ENCODE measurements around the gene NBDY.
"Not testable (repeated sequence)": the region's sequence is repeated elsewhere in the genome, so short reads cannot be mapped to it uniquely, and the experiment has no call there.

NBDY gene

GRCh38 chrX:56757327-56757726, 28.3 kb downstream of the NBDY start:
- no peak overlapping the region for H3K4me3 ChIP-seq (replicated peaks; ENCODE audit: low read depth, low read length)
- H3K27me3 ChIP-seq (replicated peaks; ENCODE audit: control insufficient read depth, insufficient read depth, low read length): no peaks in the 10 kb centered on the region
- DNase-seq (ENCODE audit: extremely low read depth, insufficient read length): no peak
- no peak for TF ChIP-seq CTCF (IDR thresholded peaks at IDR 0.05; ENCODE audit: insufficient read depth, low read length, poor library complexity, severe bottlenecking)
- no peaks in the 10 kb centered on the region; the same call in 1 of the 2 replicates for H3K36me3 ChIP-seq (ENCODE audit: control insufficient read depth, insufficient read depth, low read length)

- H3K36me3 ChIP-seq (ENCODE audit: control insufficient read depth, insufficient read depth, low read length): no peaks in the 10 kb centered on the region; the same call in 1 of the 2 replicates
- no peak overlapping the region for H3K4me3 ChIP-seq (replicated peaks; ENCODE audit: low read depth, low read length)
- TF ChIP-seq CTCF (IDR thresholded peaks at IDR 0.05; ENCODE audit: insufficient read depth, low read length, poor library complexity, severe bottlenecking): no peak
- no peak for DNase-seq (ENCODE audit: extremely low read depth, insufficient read length)
- H3K27me3 ChIP-seq (replicated peaks; ENCODE audit: control insufficient read depth, insufficient read depth, low read length): no peaks in the 10 kb centered on the region
These were observed 29.4 kb downstream of the NBDY start for GRCh38 chrX:56758456-56758855.

GRCh38 chrX:56759736-56760409, 30.8 kb downstream of the NBDY start:
- Histone ChIP-seq H3K36me3 (ENCODE audit: control insufficient read depth, insufficient read depth, low read length) (no peaks in the 10 kb centered on the region; the same call in 1 of the 2 replicates), H3K27me3 (replicated peaks; ENCODE audit: control insufficient read depth, insufficient read depth, low read length) (no peaks in the 10 kb centered on the region), H3K4me3 (replicated peaks; ENCODE audit: low read depth, low read length) (no peak overlapping the region)
- DNase-seq (ENCODE audit: extremely low read depth, insufficient read length): no peak
- no peak for TF ChIP-seq CTCF (IDR thresholded peaks at IDR 0.05; ENCODE audit: insufficient read depth, low read length, poor library complexity, severe bottlenecking)

GRCh38 chrX:56760410-56761124, 31.5 kb downstream of the NBDY start:
- H3K36me3 ChIP-seq (ENCODE audit: control insufficient read depth, insufficient read depth, low read length); H3K4me3 ChIP-seq (replicated peaks; ENCODE audit: low read depth, low read length); DNase-seq (ENCODE audit: extremely low read depth, insufficient read length); H3K27me3 ChIP-seq (replicated peaks; ENCODE audit: control insufficient read depth, insufficient read depth, low read length): not testable (repeated sequence)

- no peak for TF ChIP-seq CTCF (IDR thresholded peaks at IDR 0.05; ENCODE audit: insufficient read depth, low read length, poor library complexity, severe bottlenecking)
- H3K36me3 ChIP-seq (ENCODE audit: control insufficient read depth, insufficient read depth, low read length): no peaks in the 10 kb centered on the region; the same call in 1 of the 2 replicates
- no peak overlapping the region for H3K4me3 ChIP-seq (replicated peaks; ENCODE audit: low read depth, low read length)
- DNase-seq (ENCODE audit: extremely low read depth, insufficient read length): no peak
- no peaks in the 10 kb centered on the region for H3K27me3 ChIP-seq (replicated peaks; ENCODE audit: control insufficient read depth, insufficient read depth, low read length)
These were observed 32.1 kb downstream of the NBDY start for GRCh38 chrX:56761167-56761566.

GRCh38 chrX:56762220-56762619, 33.2 kb downstream of the NBDY start:
- DNase-seq (ENCODE audit: extremely low read depth, insufficient read length): no peak
- no peak for TF ChIP-seq CTCF (IDR thresholded peaks at IDR 0.05; ENCODE audit: insufficient read depth, low read length, poor library complexity, severe bottlenecking)
- Histone ChIP-seq H3K4me3 (replicated peaks; ENCODE audit: low read depth, low read length) (peak overlapping the region; percentile 12; the same call in 1 of the 2 replicates), H3K27me3 (replicated peaks; ENCODE audit: control insufficient read depth, insufficient read depth, low read length) (no peaks in the 10 kb centered on the region), H3K36me3 (ENCODE audit: control insufficient read depth, insufficient read depth, low read length) (no peaks in the 10 kb centered on the region; the same call in 1 of the 2 replicates)
